Thymus (tissue), 11 donors: ENCODE data around the gene LRR1. TPM values are rescaled to one million over a fixed set of nuclear protein-coding genes. Genes with fewer than 3 reads are reported as not detected.
"Not testable (repeated sequence)": the region's sequence is repeated elsewhere in the genome, so short reads cannot be mapped to it uniquely, and the experiment has no call there.

Source experiments
- DNase-seq, 9 donors: peaks; one replicate each; pipeline ENCODE4 v3.0.0-alpha.2; 2013; ENCODE audit warnings: low spot score in 9 of 9, low read depth in 6 of 9, missing footprints in 1 of 9
- H3K27ac ChIP-seq, 2 donors: one replicate each; pipeline ENCODE4 v1.5.1; 2013; ENCODE audit warnings: control low read depth in 1 of 2, low read depth in 1 of 2, low read length in 1 of 2, mild to moderate bottlenecking in 1 of 2, moderate library complexity in 1 of 2
- H3K27me3 ChIP-seq, 2 donors: one replicate each; pipeline ENCODE4 v1.5.1; 2013; ENCODE audit warnings: low read length in 1 of 2; ENCODE audit not compliant: control insufficient read depth in 2 of 2, insufficient read depth in 1 of 2
- H3K36me3 ChIP-seq, 2 donors: one replicate each; pipeline ENCODE4 v1.5.1; 2013; ENCODE audit warnings: low read length in 1 of 2, mild to moderate bottlenecking in 1 of 2, moderate library complexity in 1 of 2; ENCODE audit not compliant: control insufficient read depth in 2 of 2, insufficient read depth in 2 of 2
- H3K4me1 ChIP-seq, 2 donors: one replicate each; pipeline ENCODE4 v1.5.1; 2013; ENCODE audit warnings: low read length in 2 of 2; ENCODE audit not compliant: control insufficient read depth in 2 of 2, insufficient read depth in 2 of 2
- H3K4me3 ChIP-seq, 2 donors: one replicate each; pipeline ENCODE4 v1.5.1; 2013; ENCODE audit warnings: low read length in 2 of 2, control low read depth in 1 of 2, mild to moderate bottlenecking in 1 of 2
- H3K9me3 ChIP-seq, 2 donors: one replicate each; pipeline ENCODE4 v1.5.1; 2013; ENCODE audit warnings: low read length in 1 of 2, mild to moderate bottlenecking in 1 of 2; ENCODE audit not compliant: control insufficient read depth in 2 of 2, insufficient read depth in 1 of 2
- WGBS: extraction: QIAGEN DNeasy Blood & Tissue Kit; methylation state at CpG from one replicate; pipeline ENCODE4 v1.1.7; 2013; 5-methylcytosine and 5-hydroxymethylcytosine counted together
- polyA plus RNA-seq: library from polyadenylated mRNA; stranded (reverse); fragments of 200-250 nt; gene quantifications from one replicate; pipeline ENCODE4 v1.2.3, GENCODE V29; 2013
- total RNA-seq: library from RNA; stranded (reverse); fragments of 120-200 nt; gene quantifications from one replicate; pipeline ENCODE4 v1.2.4, GENCODE V29; 2013
- donor health status: healthy.

LRR1 gene
- total and polyA plus RNA-seq, 2 donors = 17.0 to 46.1 TPM

- Histone ChIP-seq H3K4me3 (no peak overlapping the region), H3K9me3 (no peaks in the 10 kb centered on the region), H3K36me3 (peaks cover 13 to 26% of the 10 kb centered on the region in 2 donors), H3K27me3 (no peaks in the 10 kb centered on the region), H3K27ac (no peak overlapping the region), H3K4me1 (peaks cover 11 to 16% of the 10 kb centered on the region in 2 donors)
- 96% methylated on average over 6 of the region's 6 CpGs for WGBS
- no peak for DNase-seq
Measured at GRCh38 chr14:49583629-49584028, 15.1 kb upstream of the LRR1 start.

- H3K36me3 ChIP-seq = peaks cover 13 to 26% of the 10 kb centered on the region in 2 donors
- no peaks in the 10 kb centered on the region for H3K27me3 ChIP-seq
- WGBS = 95% methylated on average over 11 of the region's 11 CpGs
- H3K27ac ChIP-seq = no peak overlapping the region
- peaks cover 11 to 16% of the 10 kb centered on the region in 2 donors for H3K4me1 ChIP-seq
- no peaks in the 10 kb centered on the region for H3K9me3 ChIP-seq
- no peak for DNase-seq
- peak overlapping the region in 1 of 2 donors; percentile 11 for H3K4me3 ChIP-seq
Measured at GRCh38 chr14:49584058-49584457, 14.7 kb upstream of the LRR1 start.

- WGBS = 22% methylated on average over 32 of the region's 32 CpGs
- H3K27me3 ChIP-seq, H3K9me3 ChIP-seq: not testable (repeated sequence)
- Histone ChIP-seq H3K4me1 (peaks cover 11 to 16% of the 10 kb centered on the region in 2 donors), H3K4me3 (peak overlapping the region; percentile 90 to 95), H3K36me3 (peaks cover 13 to 26% of the 10 kb centered on the region in 2 donors), H3K27ac (peak overlapping the region in 1 of 2 donors; percentile 98)
- DNase-seq = peak in 2 of 9 donors; percentile 19 to 47
Measured at GRCh38 chr14:49584981-49585640, 13.6 kb upstream of the LRR1 start.

- WGBS = under 1% methylated on average over 54 of the region's 55 CpGs
- peaks cover 11 to 16% of the 10 kb centered on the region in 2 donors for H3K4me1 ChIP-seq
- peaks cover 13 to 26% of the 10 kb centered on the region in 2 donors for H3K36me3 ChIP-seq
- H3K27ac ChIP-seq = peak within 1 kb of the TSS; percentile 97 to 98
- peak within 1 kb of the TSS; percentile 90 to 95 for H3K4me3 ChIP-seq
- H3K9me3 ChIP-seq = no peaks in the 10 kb centered on the region
- H3K27me3 ChIP-seq = no peaks in the 10 kb centered on the region
- peak; percentile 97 to 100 (median 100) for DNase-seq
Measured at GRCh38 chr14:49585803-49586672, 12.7 kb upstream of the LRR1 start, which contains the start of gene RPS29. TSS of gene RPS29 (minus strand) at chr14:49586380. CDS start at chr14:49586346, 34 bp downstream.

- peaks cover 13 to 26% of the 10 kb centered on the region in 2 donors for H3K36me3 ChIP-seq
- peak overlapping the region; percentile 90 to 95 for H3K4me3 ChIP-seq
- peak; percentile 37 to 90 (median 74) for DNase-seq
- no peaks in the 10 kb centered on the region for H3K9me3 ChIP-seq
- H3K27me3 ChIP-seq = no peaks in the 10 kb centered on the region
- peak overlapping the region; percentile 85 to 98 for H3K27ac ChIP-seq
- H3K4me1 ChIP-seq = peaks cover 11 to 16% of the 10 kb centered on the region in 2 donors
- 6% methylated on average over 11 of the region's 21 CpGs for WGBS
Measured at GRCh38 chr14:49586673-49587460, 11.9 kb upstream of the LRR1 start.

- no peak overlapping the region for H3K4me3 ChIP-seq
- no peaks in the 10 kb centered on the region for H3K27me3 ChIP-seq
- H3K36me3 ChIP-seq = peaks cover 0 to 2% of the 10 kb centered on the region in 2 donors
- H3K9me3 ChIP-seq = no peaks in the 10 kb centered on the region
- H3K27ac ChIP-seq = no peak overlapping the region
- H3K4me1 ChIP-seq = peaks cover 2 to 6% of the 10 kb centered on the region in 2 donors
- no peak for DNase-seq
- WGBS = 98% methylated on average over 3 of the region's 3 CpGs
Measured at GRCh38 chr14:49589387-49589786, 9.4 kb upstream of the LRR1 start.

- H3K27me3 ChIP-seq = no peaks in the 10 kb centered on the region
- no peak overlapping the region for H3K4me3 ChIP-seq
- H3K27ac ChIP-seq = no peak overlapping the region
- WGBS = 98% methylated on average over 3 of the region's 3 CpGs
- no peak for DNase-seq
- no peaks in the 10 kb centered on the region for H3K36me3 ChIP-seq
- no peaks in the 10 kb centered on the region for H3K9me3 ChIP-seq
- peaks cover 0 to 14% of the 10 kb centered on the region in 2 donors for H3K4me1 ChIP-seq
Measured at GRCh38 chr14:49593016-49593415, 5.7 kb upstream of the LRR1 start.

- WGBS = 62% methylated on average over 4 of the region's 4 CpGs
- H3K9me3 ChIP-seq = no peaks in the 10 kb centered on the region
- H3K4me3 ChIP-seq = no peak overlapping the region
- H3K27me3 ChIP-seq = no peaks in the 10 kb centered on the region
- DNase-seq = peak in 3 of 9 donors; percentile 24 to 62 (median 43)
- peak overlapping the region; percentile 42 to 61 for H3K27ac ChIP-seq
- H3K4me1 ChIP-seq = peaks cover 0 to 14% of the 10 kb centered on the region in 2 donors
- no peaks in the 10 kb centered on the region for H3K36me3 ChIP-seq
Measured at GRCh38 chr14:49594347-49595091, 4.2 kb upstream of the LRR1 start.
